HUES6 (cell line): ENCODE measurements around the gene WFDC2.

Experiments
- H3K27ac ChIP-seq: 2 replicates; pipeline ENCODE4 v1.7.0; 2013; ENCODE audit warnings: low read depth, mild to moderate bottlenecking, low read length, inconsistent platforms
- H3K27me3 ChIP-seq: 2 replicates; pipeline ENCODE4 v1.6.1; 2013; ENCODE audit warnings: low read length; ENCODE audit not compliant: control insufficient read depth, insufficient read depth
- H3K36me3 ChIP-seq: 2 replicates; pipeline ENCODE4 v1.6.1; 2013; ENCODE audit warnings: low read length; ENCODE audit not compliant: control insufficient read depth, insufficient read depth
- H3K4me1 ChIP-seq: 2 replicates; pipeline ENCODE4 v1.6.1; 2013; ENCODE audit warnings: low read length; ENCODE audit not compliant: control insufficient read depth, insufficient read depth
- H3K4me3 ChIP-seq: 2 replicates; pipeline ENCODE4 v1.5.1; 2013; ENCODE audit warnings: low read depth, low read length
- H3K9ac ChIP-seq: one replicate; pipeline ENCODE4 v1.6.1; 2013; ENCODE audit warnings: mild to moderate bottlenecking, low read length
- H3K9me3 ChIP-seq: 2 replicates; pipeline ENCODE4 v1.6.1; 2013; ENCODE audit warnings: low read depth, low read length; ENCODE audit not compliant: control insufficient read depth, insufficient read depth

The WFDC2 gene

GRCh38 chr20:45436732-45437485 lies 32.6 kb upstream of the WFDC2 start:
- Histone ChIP-seq H3K9ac (no peak overlapping the region), H3K27ac (no peak overlapping the region), H3K4me3 (peak overlapping the region; percentile 65), H3K4me1 (peaks cover 9% of the 10 kb centered on the region; the same call in 1 of the 2 replicates), H3K9me3 (no peaks in the 10 kb centered on the region), H3K36me3 (no peaks in the 10 kb centered on the region), H3K27me3 (peaks cover 8% of the 10 kb centered on the region)

DNA sequence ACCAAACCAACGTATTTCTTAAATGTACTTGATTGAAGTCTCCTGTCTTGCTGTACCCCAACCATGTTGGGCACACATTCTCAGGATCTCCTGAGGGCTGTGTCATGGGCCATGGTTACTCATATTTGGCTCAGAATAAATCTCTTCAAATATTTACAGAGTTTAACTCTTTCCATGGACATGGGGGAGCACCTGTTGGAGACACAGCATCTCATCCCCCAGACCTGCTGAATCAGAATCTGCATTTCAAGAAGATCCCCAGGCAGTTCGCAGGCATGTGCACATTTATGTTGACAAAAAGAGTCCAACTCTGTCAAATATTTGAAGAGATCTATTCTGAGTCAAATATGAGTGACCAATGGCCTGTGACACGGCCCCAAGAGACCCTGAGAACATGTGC lies 29.1 kb upstream of the WFDC2 start:
- Histone ChIP-seq H3K4me3 (no peak overlapping the region), H3K27ac (no peak overlapping the region), H3K9ac (no peak overlapping the region), H3K9me3 (no peaks in the 10 kb centered on the region), H3K27me3 (peaks cover 8% of the 10 kb centered on the region), H3K36me3 (no peaks in the 10 kb centered on the region), H3K4me1 (peaks cover 9% of the 10 kb centered on the region; the same call in 1 of the 2 replicates)

DNA sequence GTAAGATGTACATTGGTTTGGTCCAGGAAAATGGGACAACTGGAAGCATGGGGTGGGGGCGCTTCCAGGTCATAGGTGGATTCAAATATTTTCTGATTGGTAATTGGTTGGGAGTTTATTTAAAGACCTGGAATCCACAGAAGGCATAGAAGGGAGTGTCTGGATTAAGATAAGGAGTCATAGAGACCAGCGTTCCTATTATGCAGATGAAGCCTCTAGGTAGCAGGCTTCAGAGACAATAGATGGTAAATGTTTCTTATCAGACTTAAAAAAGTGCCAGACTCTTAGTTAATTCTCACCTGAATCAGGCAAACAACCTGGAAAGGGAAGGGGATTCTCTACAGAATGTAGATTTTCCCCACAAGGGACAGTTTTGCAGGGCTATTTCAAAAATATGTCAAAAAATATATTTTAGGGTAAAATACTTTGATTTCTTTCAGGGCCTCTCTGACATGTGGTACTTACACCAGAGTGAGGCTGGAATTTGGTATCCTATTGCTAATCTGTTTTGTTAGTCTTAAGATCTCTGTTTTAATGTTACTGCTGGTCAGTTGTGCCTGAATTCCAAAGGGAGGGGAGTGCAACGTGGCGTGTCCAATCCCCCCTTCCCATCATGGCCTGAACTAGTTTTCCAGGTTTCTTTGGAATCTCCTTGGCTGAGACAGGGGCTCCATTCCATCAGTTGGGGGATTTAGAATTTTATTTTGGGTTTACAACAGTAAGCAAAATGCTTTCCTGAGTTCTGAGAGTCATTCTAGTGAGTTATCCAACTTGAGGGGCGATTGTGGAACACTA lies 28.5 kb upstream of the WFDC2 start:
- Histone ChIP-seq H3K36me3 (no peaks in the 10 kb centered on the region), H3K9me3 (no peaks in the 10 kb centered on the region), H3K9ac (no peak overlapping the region), H3K4me1 (peaks cover 9% of the 10 kb centered on the region; the same call in 1 of the 2 replicates), H3K27me3 (peaks cover 2% of the 10 kb centered on the region; the same call in 1 of the 2 replicates), H3K27ac (no peak overlapping the region), H3K4me3 (no peak overlapping the region)

DNA sequence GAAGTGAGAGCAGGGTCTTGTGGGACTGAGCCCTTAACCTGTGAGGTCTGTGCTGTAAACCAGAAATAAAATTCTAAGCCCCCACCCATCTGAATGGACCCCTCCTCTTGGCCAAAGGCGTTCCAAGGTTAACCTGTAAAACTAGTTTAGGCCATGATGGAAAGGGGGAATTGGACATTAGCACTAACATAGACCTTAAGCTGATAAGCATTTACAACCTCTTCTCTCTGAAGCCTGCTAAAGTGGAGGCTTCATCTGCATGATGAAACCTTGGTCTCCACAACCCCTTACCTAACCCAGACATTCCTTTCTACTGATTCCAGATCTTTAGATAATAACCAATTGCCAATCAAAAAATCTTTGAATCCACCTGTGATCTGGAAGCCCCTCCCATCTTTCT lies 27.8 kb upstream of the WFDC2 start:
- peaks cover 9% of the 10 kb centered on the region; the same call in 1 of the 2 replicates for H3K4me1 ChIP-seq
- H3K36me3 ChIP-seq = no peaks in the 10 kb centered on the region
- H3K4me3 ChIP-seq = no peak overlapping the region
- H3K9ac ChIP-seq = no peak overlapping the region
- no peaks in the 10 kb centered on the region for H3K27me3 ChIP-seq
- no peaks in the 10 kb centered on the region for H3K9me3 ChIP-seq
- no peak overlapping the region for H3K27ac ChIP-seq

DNA sequence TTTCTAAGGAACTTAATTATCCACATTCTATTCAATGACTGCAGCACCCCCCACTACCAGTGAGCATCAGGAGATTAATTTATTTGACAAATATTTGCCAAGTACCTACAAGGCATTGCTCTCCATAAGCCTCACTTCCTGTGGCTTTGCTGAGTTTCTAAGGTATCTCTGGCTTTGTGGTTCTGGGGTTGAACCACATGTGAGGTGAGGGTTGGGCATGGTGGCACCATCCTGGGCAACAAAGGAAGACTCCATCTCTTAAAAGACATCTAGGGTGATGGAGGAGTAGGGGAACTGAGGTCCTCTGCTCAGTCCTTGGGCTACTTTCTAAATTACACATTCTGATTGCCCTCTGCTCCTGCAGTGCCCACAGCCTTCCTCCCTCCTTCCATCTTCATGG lies 25.5 kb upstream of the WFDC2 start:
- H3K4me3 ChIP-seq = no peak overlapping the region
- H3K36me3 ChIP-seq = no peaks in the 10 kb centered on the region
- H3K27me3 ChIP-seq = no peaks in the 10 kb centered on the region
- no peak overlapping the region for H3K9ac ChIP-seq
- H3K27ac ChIP-seq = no peak overlapping the region
- H3K9me3 ChIP-seq = no peaks in the 10 kb centered on the region
- peaks cover 9% of the 10 kb centered on the region; the same call in 1 of the 2 replicates for H3K4me1 ChIP-seq

GRCh38 chr20:45445805-45446562 lies 23.6 kb upstream of the WFDC2 start:
- no peaks in the 10 kb centered on the region for H3K27me3 ChIP-seq

GRCh38 chr20:45448270-45448669 lies 21.3 kb upstream of the WFDC2 start:
- Histone ChIP-seq H3K9ac (no peak overlapping the region), H3K27ac (no peak overlapping the region), H3K36me3 (no peaks in the 10 kb centered on the region), H3K27me3 (no peaks in the 10 kb centered on the region), H3K9me3 (no peaks in the 10 kb centered on the region), H3K4me1 (peaks cover 5% of the 10 kb centered on the region; the same call in 1 of the 2 replicates), H3K4me3 (no peak overlapping the region)

More at GRCh38 chr20:45445805-45446562, 23.6 kb upstream of the WFDC2 start:
- Histone ChIP-seq H3K27ac (no peak overlapping the region), H3K4me1 (peaks cover 11% of the 10 kb centered on the region), H3K9ac (no peak overlapping the region), H3K36me3 (no peaks in the 10 kb centered on the region), H3K9me3 (no peaks in the 10 kb centered on the region), H3K4me3 (no peak overlapping the region)

GRCh38 chr20:45449528-45449927 lies 20.0 kb upstream of the WFDC2 start:
- Histone ChIP-seq H3K27ac (no peak overlapping the region), H3K36me3 (no peaks in the 10 kb centered on the region)

DNA sequence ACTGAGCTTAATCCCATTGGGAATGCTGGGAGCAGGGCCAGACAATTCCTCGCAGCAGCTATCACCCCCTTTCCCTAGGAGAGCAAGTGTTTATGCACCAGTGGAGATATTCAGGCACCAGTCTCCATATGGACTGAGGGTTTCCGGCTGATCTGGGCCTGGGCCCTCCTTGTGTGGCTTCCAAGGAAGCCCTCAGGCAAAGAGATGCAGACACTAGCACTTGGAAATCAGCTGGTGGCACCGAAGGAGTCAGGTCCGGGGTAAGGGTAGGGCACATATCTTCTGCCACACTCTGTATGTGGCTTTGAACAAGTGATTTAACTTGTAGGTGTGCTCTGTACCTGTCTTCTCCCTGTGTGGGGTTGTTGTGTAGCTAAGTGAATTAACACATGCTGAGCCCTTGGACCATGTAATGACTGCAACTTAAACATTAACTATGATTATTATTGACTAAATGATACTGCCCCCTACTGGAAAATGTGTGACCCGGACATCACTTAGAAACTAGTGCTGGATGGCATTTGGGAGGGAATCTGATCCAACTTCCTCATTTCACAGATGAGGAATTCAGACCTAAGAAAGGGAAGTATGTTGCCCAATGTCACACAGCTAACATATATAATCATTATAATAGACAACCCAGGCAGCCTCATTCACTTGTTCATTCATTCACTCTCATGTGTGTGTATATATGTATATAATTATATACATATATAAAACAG lies 19.3 kb upstream of the WFDC2 start:
- Histone ChIP-seq H3K9me3 (no peaks in the 10 kb centered on the region), H3K27ac (no peak overlapping the region)

More at GRCh38 chr20:45449528-45449927, 20.0 kb upstream of the WFDC2 start:
- Histone ChIP-seq H3K4me3 (no peak overlapping the region), H3K27me3 (no peaks in the 10 kb centered on the region; the same call in 1 of the 2 replicates), H3K9me3 (no peaks in the 10 kb centered on the region), H3K9ac (no peak overlapping the region), H3K4me1 (peaks cover 5% of the 10 kb centered on the region; the same call in 1 of the 2 replicates)

DNA sequence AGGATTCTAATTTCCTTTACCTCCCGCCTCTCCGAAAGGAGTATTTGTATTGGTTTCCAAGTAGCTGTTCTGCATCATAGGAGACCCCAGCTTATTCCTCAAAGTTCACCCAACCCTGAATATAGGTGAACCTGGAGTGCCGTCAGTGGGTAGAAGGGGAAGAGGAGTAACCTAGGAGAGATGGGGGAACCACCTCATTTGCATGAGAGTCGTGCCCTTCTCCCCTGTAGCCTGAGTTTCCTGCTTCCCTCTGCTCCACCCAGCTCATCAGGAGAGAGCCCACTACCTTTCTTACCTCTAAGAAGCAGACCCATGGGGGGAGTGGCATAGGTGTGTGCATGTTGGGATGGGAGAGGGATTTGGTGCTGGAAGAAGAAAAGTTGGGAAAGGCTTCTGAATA lies 17.3 kb upstream of the WFDC2 start:
- Histone ChIP-seq H3K27ac (no peak overlapping the region), H3K4me1 (peaks cover 5% of the 10 kb centered on the region; the same call in 1 of the 2 replicates), H3K9ac (no peak overlapping the region), H3K27me3 (no peaks in the 10 kb centered on the region; the same call in 1 of the 2 replicates), H3K36me3 (no peaks in the 10 kb centered on the region), H3K4me3 (no peak overlapping the region), H3K9me3 (no peaks in the 10 kb centered on the region)

More for the DNA sequence above, 19.3 kb upstream of the WFDC2 start:
- H3K27me3 ChIP-seq = no peaks in the 10 kb centered on the region; the same call in 1 of the 2 replicates
- H3K36me3 ChIP-seq = no peaks in the 10 kb centered on the region
- peaks cover 5% of the 10 kb centered on the region; the same call in 1 of the 2 replicates for H3K4me1 ChIP-seq
- no peak overlapping the region for H3K4me3 ChIP-seq
- peak overlapping the region; percentile 10 for H3K9ac ChIP-seq
